Type B pancreatic cell (in vitro differentiated cells): ENCODE data around the gene SLC7A1. TPM values are rescaled to one million over a fixed set of nuclear protein-coding genes. Genes with fewer than 3 reads are reported as not detected.

Experiments used
- DNase-seq: peaks from one replicate; pipeline ENCODE4 v3.0.0; 2021; ENCODE audit warnings: mixed read lengths; ENCODE audit not compliant: unreplicated experiment; ENCODE audit errors: extremely low spot score
- H3K27ac Mint-ChIP-seq: 2 replicates; pipeline ENCODE4 v1.8.0; 2021; ENCODE audit warnings: mild to moderate bottlenecking, mixed read lengths
- H3K27me3 Mint-ChIP-seq: 2 replicates; pipeline ENCODE4 v1.8.0; 2021; ENCODE audit warnings: mixed read lengths
- H3K36me3 Mint-ChIP-seq: 2 replicates; pipeline ENCODE4 v1.8.0; 2021; ENCODE audit warnings: mixed read lengths
- H3K4me1 Mint-ChIP-seq: one replicate; pipeline ENCODE4 v1.8.0; 2021; ENCODE audit warnings: mixed read lengths; ENCODE audit not compliant: unreplicated experiment
- H3K4me3 Mint-ChIP-seq: 2 replicates; pipeline ENCODE4 v1.8.0; 2021; ENCODE audit warnings: mild to moderate bottlenecking, mixed read lengths
- H3K9me3 Mint-ChIP-seq: 2 replicates; pipeline ENCODE4 v1.8.0; 2021; ENCODE audit warnings: mixed read lengths
- total RNA-seq: library from RNA; stranded (reverse); gene quantifications from 2 replicates; pipeline ENCODE4 v1.2.1, GENCODE V29; 2021; ENCODE audit warnings: low replicate concordance
- TF ChIP-seq, protein P1 (sequence below): fragments of 200-600 bp; sonication (generic); conservative IDR thresholded peaks from 2 replicates; pipeline ENCODE4 v1.5.0; 2021; ENCODE audit warnings: antibody characterized with exemption, mild to moderate bottlenecking

The SLC7A1 gene
- total RNA-seq, 1 donor from 2014 or later: 42.1 TPM

DNA sequence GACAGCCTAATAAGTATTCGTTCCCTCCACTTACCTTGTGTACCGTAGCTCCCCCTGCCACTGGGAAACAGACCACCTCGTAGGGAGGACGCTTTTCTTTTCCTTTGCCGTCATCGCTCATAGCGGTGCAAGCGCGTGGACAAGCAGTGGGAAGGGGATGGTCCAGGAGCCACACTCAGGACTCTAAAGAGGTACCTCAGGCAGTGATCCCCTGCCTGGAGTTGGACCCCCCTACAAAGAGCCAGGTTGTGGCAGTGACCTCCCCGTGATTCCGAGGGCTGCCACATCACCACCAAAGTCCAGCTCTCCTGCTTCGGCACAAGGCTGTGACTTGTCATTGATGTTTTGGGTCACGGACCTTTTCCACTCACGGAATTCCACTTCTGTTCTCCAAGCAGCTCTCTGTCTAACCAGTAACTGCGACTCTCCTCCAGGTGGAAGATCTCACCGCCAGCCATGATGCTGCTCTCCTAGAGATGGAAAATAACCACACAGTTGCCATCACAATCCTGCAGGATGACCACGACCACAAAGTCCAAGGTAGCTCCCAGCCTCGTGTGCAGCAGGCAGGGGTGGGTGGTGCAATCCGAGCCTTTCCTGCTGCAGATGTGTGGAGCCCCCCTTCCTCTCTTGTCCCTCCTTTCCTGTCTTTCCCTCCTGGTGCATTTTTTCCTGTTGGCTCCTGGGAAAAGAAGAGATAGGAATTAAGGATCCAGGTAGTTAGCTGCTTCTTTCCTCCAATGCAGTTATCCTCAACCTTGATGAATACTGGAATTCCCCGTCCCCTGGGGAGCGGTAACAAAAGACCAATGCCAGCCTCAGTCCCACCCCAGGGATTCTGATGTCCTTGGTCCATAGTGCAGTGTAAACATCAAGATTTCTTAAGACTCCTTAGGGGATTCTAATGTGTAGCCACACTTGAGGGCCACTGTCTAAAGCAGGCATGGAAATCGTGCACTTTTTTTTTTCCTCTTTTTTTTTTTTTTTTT is 107.7 kb downstream of the SLC7A1 start:
- no peak for DNase-seq
- no peaks in the 10 kb centered on the region for H3K9me3 Mint-ChIP-seq
- no peak overlapping the region for H3K4me3 Mint-ChIP-seq
- no peak overlapping the region for H3K27ac Mint-ChIP-seq
- peaks cover 14% of the 10 kb centered on the region for H3K4me1 Mint-ChIP-seq
- TF ChIP-seq, protein P1, sequence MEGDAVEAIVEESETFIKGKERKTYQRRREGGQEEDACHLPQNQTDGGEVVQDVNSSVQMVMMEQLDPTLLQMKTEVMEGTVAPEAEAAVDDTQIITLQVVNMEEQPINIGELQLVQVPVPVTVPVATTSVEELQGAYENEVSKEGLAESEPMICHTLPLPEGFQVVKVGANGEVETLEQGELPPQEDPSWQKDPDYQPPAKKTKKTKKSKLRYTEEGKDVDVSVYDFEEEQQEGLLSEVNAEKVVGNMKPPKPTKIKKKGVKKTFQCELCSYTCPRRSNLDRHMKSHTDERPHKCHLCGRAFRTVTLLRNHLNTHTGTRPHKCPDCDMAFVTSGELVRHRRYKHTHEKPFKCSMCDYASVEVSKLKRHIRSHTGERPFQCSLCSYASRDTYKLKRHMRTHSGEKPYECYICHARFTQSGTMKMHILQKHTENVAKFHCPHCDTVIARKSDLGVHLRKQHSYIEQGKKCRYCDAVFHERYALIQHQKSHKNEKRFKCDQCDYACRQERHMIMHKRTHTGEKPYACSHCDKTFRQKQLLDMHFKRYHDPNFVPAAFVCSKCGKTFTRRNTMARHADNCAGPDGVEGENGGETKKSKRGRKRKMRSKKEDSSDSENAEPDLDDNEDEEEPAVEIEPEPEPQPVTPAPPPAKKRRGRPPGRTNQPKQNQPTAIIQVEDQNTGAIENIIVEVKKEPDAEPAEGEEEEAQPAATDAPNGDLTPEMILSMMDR: no peak
- H3K36me3 Mint-ChIP-seq: no peaks in the 10 kb centered on the region
- no peaks in the 10 kb centered on the region for H3K27me3 Mint-ChIP-seq

DNA sequence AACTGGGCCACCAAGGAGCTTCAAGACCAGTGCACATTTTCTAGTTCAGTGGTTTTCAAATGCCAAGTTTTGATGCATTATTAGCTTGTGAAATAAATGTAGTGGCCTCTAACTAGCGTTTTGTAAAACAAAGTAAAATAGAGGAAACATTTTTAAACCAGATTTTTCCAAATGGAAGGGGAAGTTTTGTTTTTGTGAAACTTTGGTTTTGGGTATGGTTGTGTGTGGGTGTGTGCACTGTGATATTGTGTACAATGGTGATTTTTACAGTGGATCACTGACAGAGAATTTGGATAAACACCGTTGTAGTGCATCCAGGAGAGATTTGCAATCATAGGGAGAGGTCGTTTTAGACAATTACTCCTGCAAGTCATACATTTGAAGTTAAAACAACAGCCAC is 108.9 kb downstream of the SLC7A1 start:
- TF ChIP-seq, protein P1: no peak
- Mint-ChIP-seq H3K36me3 (no peaks in the 10 kb centered on the region), H3K27ac (no peak overlapping the region), H3K4me3 (no peak overlapping the region), H3K27me3 (no peaks in the 10 kb centered on the region), H3K9me3 (no peaks in the 10 kb centered on the region), H3K4me1 (peaks cover 17% of the 10 kb centered on the region)
- no peak for DNase-seq

DNA sequence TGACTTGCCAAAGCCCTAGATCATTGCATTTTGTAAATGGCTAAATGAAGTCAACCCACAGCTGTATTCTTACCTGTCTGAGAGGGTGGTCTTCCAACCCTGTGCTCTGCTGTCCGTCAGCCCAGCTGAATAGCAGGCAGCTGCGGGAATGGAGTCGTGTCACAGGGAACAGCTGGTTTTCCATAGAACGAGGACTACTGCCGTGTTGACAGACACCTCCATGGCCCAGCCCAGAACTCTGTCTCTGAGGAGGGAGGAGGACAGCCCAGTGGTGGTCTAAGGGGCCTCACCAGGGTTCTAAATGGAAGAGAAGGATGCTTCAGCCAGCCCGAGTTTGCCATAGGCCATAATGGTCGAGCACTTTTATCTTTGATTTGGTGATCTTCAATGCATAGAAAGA is 110.7 kb downstream of the SLC7A1 start:
- no peaks in the 10 kb centered on the region for H3K36me3 Mint-ChIP-seq
- H3K27ac Mint-ChIP-seq: no peak overlapping the region
- TF ChIP-seq, protein P1: no peak
- no peak for DNase-seq
- no peaks in the 10 kb centered on the region for H3K9me3 Mint-ChIP-seq
- H3K27me3 Mint-ChIP-seq: peaks cover 4% of the 10 kb centered on the region
- no peak overlapping the region for H3K4me3 Mint-ChIP-seq
- peaks cover 15% of the 10 kb centered on the region for H3K4me1 Mint-ChIP-seq

DNA sequence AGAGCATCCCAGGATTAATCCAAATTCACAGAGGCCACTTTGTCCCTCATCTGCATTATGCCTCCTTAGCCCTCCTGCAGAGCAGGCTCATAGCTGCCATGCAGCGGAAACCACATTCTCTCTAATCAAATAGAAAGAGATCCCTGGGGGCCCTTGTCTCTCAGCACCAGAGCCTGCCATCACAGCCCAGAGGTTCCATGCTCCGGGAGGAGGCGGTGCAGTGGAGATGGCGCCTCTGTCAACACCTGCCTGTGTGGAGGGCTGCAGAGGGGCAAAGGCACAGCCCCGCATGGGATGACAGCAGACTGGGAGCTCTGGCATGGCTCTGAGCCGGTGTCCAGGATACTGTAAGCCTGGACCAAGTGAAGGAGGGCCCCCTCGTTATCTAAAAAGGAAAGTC is 111.3 kb downstream of the SLC7A1 start:
- no peak overlapping the region for H3K27ac Mint-ChIP-seq
- no peak overlapping the region for H3K4me3 Mint-ChIP-seq
- no peaks in the 10 kb centered on the region for H3K9me3 Mint-ChIP-seq
- TF ChIP-seq, protein P1: no peak
- DNase-seq: no peak
- no peaks in the 10 kb centered on the region for H3K36me3 Mint-ChIP-seq
- peaks cover 4% of the 10 kb centered on the region for H3K27me3 Mint-ChIP-seq
- H3K4me1 Mint-ChIP-seq: peaks cover 13% of the 10 kb centered on the region

DNA sequence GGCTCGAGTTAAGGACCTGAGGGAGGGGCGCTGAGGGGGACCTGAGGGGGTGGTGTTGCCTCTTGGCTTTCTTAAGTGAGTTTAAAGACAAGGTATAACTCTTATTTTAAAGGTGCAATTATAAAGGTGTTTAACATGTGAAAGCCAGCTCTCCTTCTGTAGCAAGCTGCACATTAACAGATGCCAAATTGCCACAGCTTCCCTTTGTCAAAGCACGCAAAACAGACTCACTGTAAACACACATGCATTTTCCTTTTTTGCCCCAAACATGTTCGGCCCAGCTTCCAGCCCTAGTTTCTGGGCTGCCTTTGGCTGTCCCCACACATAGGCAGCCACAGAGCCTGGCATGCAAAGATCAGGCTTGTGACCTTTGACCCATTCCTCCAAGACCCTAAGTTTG is 111.9 kb downstream of the SLC7A1 start:
- no peak overlapping the region for H3K4me3 Mint-ChIP-seq
- H3K4me1 Mint-ChIP-seq: peaks cover 13% of the 10 kb centered on the region
- H3K27me3 Mint-ChIP-seq: peaks cover 4% of the 10 kb centered on the region
- no peaks in the 10 kb centered on the region for H3K9me3 Mint-ChIP-seq
- DNase-seq: no peak
- no peaks in the 10 kb centered on the region for H3K36me3 Mint-ChIP-seq
- TF ChIP-seq, protein P1: no peak
- no peak overlapping the region for H3K27ac Mint-ChIP-seq
